ENCODE data around the gene TRAPPC11.
"Not testable (repeated sequence)": the region's sequence is repeated elsewhere in the genome, so short reads cannot be mapped to it uniquely, and the experiment has no call there.

TRAPPC11 gene

DNA sequence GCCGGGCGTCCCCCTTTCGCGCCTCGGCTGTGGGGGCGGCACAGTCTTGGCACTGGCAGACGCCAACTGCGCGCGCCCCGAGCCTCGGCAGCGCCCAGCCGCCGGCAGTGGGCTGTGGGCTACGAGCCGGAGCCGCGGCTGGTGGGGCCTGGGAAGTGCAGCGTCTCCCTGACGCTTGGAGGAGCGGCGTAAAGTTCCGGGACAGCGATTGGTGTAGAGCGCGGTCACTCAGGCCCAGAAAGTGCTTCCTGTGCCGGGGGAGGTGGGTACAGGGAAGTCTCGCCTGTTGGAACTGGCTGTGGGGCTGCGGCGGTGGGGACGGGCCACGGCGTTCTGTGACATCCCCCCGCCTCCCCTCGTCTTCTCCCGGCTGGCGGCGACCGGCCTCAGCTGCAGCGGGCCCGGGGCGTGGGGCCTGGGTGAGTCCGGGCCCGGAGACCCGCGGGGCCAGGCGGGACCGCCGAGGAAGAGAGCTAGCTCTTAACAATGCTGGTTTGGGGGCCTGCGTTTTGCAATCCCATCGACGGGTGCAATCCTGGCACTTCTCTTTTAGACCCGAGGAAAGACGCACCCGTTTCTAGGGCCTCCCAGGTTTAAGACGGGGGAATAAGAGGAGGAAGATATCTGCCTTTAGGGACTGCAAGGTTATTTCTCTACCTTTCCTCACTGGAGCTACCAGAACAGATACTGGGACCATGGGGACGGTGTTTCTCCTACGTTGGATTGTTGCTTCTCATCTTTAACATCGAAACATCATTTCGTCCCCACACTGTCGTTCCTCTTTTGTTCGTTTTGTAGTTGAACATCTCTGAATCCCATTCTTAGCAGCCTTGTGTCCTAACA, at the start of gene TRAPPC11, which contains the start of gene RWDD4:
Gene TRAPPC11, plus strand, starts transcription at position 265 of the 843 bp plus-strand sequence. CDS start 4,575 bp downstream, outside the sequence.
Gene RWDD4, minus strand, starts transcription at position 157 of the 843 bp plus-strand sequence. CDS start 233 bp downstream, outside the sequence.
- DNase-seq = peak; percentile 99

DNA sequence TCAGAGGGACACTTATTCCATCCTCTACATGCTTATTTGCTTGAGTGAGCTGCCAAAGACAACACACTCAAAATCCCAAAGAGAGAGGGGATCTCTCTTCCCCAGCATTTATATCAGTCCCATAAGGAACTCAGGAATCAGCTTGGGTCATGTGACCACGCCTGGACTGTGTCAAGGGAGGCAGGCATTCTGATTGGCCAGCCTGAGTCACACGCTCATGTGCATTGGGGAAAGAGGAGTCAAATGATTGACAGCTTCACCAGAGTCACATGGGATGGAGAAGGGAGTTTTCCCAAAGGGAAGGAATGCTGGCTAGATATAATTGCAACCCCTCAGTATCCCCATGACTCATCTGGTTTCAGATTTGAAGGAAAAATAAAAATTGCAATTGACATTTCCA, 49.1 kb upstream of the TRAPPC11 start:
- peak; percentile 32 for DNase-seq

DNA sequence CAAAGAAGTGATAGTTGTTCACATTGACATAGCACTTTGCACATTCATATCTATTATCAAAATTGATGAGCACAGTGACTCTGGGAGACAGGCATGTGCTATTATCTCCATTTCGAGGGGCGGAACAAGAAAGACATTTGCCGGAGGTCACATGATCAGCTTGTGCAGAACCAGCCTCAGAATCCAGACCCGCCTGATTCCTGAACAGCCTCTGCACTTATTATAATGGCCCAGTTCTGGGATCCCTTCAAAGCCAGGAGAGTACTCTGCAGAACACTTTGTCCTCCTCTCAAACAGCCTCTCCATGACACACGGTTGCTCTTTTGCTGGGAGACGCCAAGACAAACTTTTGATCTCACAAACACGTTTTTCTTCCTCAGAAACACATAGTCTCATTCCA, 48.5 kb upstream of the TRAPPC11 start:
- DNase-seq = no peak

DNA sequence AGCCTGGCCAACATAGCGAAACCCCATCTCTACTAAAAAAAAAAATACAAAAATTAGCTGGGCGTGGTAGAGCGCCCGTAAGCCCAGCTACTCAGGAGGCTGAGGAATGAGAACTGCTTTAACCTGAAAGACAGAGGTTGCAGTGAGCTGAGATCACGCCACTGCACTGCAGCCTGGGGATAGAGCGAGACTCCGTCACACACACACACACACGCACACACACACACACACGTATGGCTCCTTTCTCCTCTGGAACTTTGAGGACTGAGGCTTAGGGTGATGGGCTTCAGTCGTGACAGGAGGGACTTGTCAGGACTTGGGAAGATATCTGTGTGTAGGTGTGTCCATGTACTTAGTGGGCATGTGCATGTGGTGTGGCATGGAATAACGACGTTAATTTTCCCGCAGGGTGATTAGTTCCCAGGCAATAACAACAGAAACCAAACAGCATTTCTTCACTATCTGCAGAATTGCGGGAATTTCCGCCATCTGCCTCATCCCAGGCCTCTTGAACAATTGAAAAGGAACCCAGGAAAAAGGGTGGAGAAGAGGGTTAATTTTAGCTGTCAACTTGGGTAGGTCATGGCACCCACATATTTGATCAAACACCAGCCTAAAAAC, 47.8 kb upstream of the TRAPPC11 start:
- DNase-seq = no peak

DNA sequence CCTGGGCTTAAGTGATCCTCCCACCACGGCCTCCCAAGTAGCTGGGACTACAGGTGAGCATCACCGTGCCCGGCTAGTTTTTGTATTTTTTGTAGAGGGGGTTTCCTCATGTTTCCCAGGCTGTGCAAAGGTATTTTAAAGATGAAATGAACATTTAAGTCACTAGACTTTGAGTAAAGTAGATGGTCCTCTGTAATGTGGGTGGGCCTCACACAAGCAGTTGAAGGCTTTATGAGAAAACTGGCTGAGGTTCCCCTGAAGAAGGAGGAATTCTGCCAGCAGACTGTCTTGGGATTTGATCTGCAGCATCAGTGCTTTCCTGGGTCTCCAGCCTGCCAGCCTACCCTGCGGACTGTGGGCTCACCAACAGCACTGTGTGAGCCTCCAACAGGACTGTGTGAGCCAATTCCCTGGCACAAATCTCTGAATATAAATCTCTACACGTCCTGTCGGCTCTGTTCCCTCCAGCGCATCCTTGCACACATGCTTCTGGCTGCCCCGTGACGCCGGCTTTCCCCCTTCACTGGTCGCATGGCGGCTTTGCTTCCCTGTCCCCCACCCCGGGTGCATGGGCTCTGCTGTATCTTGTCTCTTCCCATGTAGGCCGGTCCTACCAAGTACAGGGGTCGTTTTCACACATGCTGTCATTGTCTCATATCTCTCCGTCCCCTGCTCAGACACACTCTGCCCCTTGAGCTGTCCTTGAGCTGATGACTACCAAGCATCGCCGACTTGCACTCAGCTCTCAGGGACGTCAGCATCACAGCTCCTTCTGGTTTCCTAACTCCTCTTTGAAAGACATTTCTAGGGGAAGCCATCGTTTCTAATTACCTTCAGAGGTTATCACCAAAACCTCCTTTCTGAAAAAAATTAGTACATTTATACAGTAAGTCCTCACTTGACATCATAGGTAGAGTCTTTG, 46.5 kb upstream of the TRAPPC11 start:
- DNase-seq = no peak

GRCh38 chr4:183617075-183617474, 42.0 kb upstream of the TRAPPC11 start:
- DNase-seq = no peak

- no peak for DNase-seq
These were observed 40.4 kb upstream of the TRAPPC11 start for GRCh38 chr4:183618681-183619080.

GRCh38 chr4:183620421-183620820, 38.7 kb upstream of the TRAPPC11 start:
- DNase-seq = no peak

DNA sequence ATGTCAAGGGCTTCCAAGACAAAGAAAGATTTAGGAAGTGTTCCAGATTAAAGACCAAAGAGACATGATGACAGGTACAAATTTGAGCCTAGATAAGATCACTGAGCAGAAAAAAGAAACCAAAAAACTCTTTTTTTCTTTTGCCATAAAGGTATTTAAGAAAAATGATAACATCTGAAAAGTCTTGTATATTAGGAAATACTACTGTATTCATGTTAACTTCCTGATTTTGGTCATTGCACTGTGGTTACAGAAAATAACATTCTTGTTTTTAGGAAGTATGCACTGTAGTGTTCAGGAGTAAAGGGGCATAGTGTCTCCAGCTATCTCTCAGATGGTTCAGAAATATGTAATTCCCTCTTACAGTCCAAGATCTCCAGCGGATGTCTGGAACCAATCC, 37.2 kb upstream of the TRAPPC11 start:
- DNase-seq = no peak

DNA sequence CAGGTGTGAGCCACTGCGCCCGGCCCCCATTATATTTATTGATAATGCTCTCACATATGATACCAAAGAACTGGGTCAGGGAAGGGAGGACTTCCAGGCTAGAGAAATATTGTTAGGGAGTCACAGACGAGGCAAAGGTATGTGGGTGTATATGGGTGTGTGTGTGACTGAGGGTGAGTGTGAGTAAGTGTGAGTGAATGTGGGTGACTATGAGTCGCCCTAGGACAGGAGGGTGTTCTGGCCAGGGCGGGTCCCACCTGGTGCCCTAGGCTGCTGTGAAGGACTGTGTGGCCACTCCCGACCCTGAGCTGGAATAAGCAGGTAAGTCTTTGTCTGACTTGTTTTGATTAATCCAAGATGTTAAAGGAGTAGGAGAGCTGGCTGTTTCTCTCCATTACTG, 34.5 kb upstream of the TRAPPC11 start:
- no peak for DNase-seq

GRCh38 chr4:183626168-183626567, 32.9 kb upstream of the TRAPPC11 start:
- DNase-seq = no peak

DNA sequence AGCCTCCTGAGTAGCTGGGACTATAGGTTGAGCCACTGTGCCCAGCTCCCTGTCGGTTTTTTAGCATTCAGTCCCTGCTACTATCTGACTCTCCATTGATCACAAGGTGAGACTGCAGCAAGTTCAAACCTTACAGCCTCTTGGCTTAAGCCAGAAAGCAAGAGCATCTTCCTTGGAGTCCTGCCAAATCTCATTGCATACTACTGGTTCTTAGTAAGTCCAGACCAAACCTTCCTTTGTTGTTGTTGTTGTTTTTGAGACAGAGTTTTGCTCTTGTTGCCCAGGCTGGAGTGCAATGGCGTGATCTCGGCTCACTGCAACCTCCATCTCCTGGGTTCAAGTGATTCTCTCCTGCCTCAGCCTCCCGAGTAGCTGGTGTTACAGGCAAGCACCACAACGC, 31.8 kb upstream of the TRAPPC11 start:
- DNase-seq = not testable (repeated sequence)

GRCh38 chr4:183627979-183628588, 31.0 kb upstream of the TRAPPC11 start:
- DNase-seq = no peak

DNA sequence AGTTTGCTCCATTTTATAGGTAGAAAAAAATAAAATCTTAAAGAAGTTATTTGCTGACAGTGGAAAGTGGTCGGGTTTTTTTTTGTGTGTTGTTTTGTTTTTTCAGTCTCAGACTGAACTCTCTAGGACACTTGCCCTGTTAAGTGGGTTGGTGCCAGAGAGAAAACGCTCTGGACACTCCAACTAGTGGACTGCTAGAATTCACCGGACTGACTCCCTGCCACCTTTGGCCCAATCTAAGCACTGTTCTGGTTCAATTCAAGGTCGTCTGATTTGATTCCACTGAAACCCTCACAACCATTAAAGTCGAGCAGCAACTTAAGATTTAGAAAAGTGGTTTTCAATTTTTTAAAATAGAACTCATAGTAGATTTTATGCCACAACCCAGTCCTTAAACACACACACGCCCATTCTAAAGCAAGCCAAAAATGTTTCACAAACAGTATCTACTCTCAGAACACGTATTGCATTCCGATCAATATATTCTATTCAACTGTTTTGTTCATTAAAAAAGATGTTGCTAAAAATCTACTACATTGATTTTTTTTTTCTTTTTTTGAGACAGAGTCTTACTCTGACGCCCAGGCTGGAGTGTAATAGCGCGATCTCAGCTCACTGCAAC, 27.4 kb upstream of the TRAPPC11 start:
- DNase-seq = no peak

- DNase-seq = no peak
These were observed 26.4 kb upstream of the TRAPPC11 start for GRCh38 chr4:183632689-183633088.

GRCh38 chr4:183633476-183634400, 25.4 kb upstream of the TRAPPC11 start:
- DNase-seq = no peak

DNA sequence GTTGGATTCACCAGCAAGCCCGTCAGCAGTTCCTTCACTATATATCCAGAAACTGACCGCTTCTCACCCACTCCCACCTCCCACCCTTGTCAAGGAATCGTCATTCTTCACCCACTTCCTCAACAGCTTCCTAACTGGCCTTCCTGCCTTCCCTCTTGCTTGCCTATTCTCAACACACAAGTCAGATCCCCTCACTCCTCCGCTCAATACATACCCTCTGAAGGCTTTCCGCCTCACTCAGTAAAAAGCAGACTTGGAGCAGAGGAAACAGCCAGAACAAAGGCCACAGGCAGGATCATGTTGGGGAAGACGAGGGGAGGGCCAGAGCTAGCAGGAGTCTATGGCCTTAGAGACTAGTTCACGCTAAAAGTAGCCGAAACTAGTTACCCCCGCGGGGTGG, 23.8 kb upstream of the TRAPPC11 start:
- DNase-seq = no peak

DNA sequence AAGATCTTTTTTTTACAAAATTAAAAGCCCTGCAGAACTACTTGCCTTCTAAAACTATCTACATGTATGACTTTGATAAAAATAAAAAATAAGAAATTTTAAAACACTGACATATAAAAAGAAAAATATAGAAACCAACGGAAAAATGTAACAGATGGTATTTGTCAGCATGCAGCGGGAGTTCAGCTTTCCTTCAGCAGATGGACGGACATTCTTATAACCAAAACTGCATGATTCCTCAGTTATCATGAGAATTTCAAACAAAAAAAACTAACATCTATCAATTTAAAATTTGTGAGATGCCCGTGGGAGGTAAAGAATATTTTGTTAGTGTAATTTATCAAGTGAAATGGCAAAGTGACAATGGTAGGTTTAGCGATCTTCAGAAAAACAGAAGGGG, 23.4 kb upstream of the TRAPPC11 start:
- no peak for DNase-seq

DNA sequence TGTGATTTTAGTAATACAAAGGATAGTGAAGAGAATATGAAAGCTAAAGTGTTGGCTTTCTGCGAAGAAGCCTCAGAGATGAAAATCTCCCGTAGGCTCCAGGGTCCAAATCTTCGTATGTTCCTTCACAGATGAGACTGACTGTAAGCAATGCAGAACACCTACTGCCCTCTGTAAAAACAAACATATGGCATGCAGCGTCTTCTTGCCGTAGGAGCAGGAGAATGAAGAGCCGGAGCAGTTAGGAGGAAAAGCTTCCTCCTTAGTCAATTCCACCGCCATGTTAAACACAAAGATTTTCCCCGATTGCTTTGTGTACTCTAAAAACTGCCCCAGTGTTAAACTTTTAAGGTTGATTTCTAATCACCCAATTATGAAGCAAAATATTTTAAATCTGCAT, 22.6 kb upstream of the TRAPPC11 start:
- DNase-seq = no peak

- no peak for DNase-seq
These were observed 22.2 kb upstream of the TRAPPC11 start for GRCh38 chr4:183636923-183637322.

GRCh38 chr4:183637461-183637860, 21.6 kb upstream of the TRAPPC11 start:
- DNase-seq = peak; percentile 36
